Activated CD8-positive, alpha-beta memory T cell treated with anti-CD3 and anti-CD28 coated beads, Interleukin-2, amount 50 U/mL, for 1 hour (primary cell): ENCODE measurements around the gene ACTR1B.
"Not testable (repeated sequence)": the region's sequence is repeated elsewhere in the genome, so short reads cannot be mapped to it uniquely, and the experiment has no call there.

Experiments used
- DNase-seq: peaks from one replicate; pipeline ENCODE4 v3.0.0-alpha.2; 2020; ENCODE audit errors: extremely low read depth

ACTR1B gene

DNA sequence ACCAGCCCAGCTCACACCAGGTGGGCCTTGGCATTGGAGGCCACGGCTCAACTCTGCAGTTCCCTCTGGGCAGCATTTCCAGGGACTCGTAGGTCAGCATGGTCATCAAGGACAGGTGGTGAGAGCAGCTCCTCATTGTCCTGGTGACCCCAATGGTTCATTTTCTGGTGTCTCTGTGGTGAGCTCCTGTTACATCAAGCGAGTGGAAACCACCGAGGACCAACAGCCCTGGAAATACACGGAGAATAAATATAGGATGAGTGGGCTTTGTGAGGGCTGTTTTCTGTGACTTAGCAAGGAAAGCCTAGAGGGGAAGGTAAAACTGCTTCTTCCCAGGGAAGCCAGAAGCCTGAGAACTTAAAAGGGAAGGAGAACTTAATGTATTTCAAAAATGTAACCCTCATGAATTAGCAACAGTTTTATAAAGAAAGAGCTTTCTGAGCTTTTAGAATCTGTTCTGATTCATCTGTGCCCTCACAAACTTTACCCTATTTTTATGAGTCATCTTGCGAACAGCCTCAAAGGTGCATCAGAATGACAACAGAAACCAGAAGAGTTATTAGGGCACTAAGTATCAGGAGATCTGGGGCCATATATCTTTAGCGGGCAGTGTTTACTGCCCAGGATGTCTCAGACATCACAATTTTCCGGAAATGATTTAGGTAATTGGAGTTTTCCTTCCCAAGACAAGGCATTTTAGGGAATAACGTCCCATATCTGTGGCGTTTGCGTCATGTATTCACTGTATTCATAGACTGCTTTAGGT lies 24.4 kb upstream of the ACTR1B start:
- no peak for DNase-seq

DNA sequence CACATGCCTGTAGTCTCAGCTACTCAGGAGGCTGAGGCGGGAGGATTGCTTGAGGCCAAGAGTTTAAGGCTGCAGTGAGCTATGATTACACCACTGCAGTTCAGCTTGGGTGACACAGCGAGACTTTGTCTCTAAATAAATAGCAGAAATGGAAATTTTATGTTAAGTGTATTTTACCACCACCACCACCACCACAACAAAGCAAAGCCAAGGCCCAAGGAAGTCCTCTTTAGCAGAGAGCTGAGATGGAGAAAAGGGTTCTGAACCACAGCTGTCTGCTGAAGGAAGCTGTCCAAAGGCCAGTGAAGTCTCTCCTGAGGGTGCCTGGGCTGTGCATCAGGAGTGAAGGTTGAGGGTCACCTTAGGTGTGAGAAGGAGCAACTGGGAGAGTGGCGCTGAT lies 23.4 kb upstream of the ACTR1B start:
- DNase-seq = not testable (repeated sequence)

DNA sequence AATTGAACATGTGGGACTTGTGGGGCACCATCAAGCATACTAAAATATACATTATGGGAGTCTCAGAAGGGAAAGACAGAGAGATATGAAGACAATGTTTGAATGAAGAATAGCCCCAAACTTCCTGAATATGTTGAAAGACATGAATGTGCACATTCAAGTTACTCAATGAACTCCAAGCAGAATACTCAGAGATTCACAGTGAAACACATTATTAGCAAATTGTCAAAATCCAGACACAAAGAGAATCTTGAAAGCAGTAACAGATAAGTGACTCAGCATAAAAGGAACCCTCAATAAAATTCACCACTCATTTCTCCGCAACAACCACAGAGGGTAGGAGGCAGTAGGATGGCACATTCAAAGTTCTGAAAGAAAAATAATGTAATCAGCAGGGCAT lies 14.5 kb upstream of the ACTR1B start:
- no peak for DNase-seq

DNA sequence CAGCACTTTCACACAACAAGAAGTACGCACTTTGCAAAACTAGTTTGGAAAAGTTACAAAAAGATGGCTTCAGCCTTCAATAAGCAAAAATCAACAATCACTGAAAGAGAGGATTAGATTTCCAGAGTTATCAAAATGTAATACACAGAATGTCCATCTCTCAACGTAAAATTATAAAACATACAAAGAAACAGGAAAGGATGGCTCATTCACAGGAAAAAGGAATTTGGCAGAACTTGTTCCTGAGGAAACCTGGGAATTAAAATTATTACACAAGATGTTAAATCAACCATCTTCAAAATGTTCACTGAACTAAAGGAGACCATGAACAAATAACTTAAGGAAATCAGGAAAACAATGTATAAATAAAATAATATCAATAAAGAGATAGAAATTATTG lies 13.6 kb upstream of the ACTR1B start:
- no peak for DNase-seq

DNA sequence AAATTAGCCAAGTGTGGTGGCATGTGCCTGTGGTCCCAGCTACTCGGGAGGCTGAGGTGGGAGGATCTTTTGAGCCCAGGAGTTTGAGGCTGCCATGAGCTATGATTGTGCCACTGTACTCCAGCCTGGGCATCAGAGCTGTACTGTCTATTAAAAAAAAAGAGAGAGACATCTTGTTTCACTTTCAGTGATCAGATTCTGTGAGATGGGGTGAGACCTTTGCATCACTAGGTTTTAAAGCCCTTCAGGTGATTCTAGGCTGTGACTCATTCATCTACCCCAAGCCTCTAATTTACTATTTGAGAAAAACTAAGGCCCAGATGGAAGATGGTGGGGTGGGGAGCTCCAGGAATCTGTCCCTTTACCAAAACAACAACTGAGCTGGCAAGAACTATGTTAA lies 12.8 kb upstream of the ACTR1B start:
- no peak for DNase-seq

DNA sequence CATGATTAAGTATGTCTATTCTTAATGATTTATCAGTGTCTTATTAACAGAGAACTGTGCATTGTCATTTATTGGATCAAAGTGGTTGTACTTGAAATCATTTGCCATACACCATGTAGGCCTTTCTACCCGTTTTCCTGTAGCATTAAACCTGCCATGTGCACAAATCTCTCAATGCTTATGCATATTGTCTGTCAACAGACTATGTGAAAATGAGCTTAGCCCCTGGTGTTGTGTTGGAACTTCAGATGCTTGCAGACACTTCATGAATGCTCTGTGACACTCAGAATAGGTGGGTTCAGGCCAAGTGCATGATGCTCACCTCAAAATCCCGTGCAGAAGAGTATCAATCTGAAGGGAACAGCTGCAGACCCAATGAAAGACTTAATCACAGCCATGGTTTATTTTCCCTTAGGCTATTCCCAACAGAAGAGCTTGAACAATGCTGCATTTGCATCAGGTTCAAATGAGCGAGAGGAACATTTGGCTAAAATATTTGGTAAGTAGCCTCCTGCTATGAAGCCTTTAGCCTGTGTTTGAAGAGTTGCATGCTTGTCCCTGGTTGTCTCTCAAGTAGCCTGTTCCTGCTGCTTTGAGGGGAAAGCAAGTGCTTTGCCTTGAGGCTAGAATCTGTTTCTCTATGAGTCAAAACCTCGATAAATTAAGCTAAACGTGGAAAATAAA lies 11.7 kb upstream of the ACTR1B start:
- DNase-seq = no peak

DNA sequence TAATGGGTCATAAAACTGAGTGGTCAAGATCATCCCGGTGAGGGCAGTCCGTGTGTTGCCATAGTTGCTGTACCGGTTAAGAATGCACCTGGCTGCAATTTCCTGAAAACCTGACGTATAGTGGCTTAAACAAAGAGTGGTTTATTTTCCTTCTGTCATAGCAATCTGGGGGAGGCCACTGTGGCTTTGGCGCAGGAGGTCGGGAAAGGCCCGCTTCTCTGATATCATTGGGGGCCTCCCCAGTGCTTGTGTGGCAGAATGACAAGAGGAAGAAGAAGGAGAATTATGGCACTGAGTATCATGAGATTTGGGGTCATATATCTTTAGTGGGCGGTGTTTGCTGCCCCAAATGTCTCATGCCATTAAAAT lies 10.1 kb upstream of the ACTR1B start:
- DNase-seq = no peak

DNA sequence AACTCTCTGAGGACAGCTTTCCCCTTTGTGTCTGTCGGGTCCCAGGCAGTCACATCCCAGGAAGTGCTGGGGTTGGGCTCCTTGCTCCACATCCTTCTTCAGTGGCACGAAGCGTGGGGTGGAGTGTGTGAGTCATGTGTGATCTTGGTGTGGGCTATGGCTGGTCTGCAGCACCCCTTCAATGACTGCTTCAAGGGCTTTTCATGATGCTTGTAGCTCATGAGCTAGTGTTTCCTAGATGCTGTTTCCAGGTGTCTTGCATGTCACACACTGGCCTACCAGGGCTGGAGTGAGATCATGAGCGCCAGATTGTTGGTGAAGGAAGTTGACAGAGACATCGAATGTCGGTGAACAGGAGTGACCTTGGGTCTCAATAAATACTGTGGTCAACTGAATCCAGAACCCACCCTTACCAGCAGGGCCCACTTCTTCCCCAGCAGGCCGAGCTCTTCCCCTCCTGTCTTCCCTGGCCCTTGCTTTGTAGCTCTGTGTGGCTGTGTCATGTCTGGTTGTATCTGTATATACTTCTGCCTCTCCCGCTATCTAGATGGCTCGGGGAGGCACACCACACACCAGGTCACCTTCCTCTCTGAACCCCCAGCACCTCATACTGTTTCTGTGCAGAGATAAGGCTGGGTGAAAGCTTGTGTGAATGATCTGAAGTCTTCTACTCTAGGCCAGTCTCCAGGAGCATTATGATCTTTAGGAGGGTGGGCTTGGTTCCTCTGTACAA lies 9.5 kb upstream of the ACTR1B start:
- no peak for DNase-seq

DNA sequence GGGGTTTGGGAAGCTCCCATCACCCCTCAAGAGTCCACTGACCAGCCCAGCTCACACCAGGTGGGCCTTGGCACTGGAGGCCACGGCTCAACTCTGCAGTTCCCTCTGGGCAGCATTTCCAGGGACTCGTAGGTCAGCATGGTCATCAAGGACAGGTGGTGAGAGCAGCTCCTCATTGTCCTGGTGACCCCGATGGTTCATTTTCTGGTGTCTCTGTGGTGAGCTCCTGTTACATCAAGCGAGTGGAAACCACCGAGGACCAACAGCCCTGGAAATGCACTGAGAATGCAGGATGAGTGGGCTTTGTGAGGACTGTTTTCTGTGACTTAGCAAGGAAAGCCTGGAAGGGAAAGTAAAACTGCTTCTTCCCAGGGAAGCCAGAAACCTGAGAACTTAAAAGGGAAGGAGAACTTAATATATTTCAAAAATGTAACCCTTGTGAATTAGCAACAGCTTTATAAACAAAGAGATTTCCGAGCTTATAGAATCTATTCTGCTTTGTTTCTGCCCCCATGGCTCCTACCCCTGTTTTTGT lies 8.8 kb upstream of the ACTR1B start:
- not testable (repeated sequence) for DNase-seq

DNA sequence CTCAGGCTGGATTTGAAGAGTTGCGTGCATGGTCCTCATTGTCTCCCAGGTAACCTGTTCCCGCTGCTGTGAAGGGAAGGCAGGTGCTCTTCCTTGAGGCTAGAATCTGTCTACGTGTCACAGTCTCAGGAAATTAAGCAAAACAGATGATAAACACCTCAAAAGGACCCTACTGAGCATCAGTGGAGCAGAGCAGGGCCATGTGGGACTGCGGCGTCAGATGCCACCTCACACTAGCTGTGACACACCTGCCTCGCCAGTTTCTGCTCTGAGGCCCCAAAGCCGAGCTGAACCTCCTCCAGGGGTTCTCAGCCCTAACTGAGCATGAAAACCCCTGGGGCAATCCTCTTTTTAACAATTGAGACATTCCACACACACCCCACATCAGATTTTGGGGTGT lies 7.7 kb upstream of the ACTR1B start:
- no peak for DNase-seq

DNA sequence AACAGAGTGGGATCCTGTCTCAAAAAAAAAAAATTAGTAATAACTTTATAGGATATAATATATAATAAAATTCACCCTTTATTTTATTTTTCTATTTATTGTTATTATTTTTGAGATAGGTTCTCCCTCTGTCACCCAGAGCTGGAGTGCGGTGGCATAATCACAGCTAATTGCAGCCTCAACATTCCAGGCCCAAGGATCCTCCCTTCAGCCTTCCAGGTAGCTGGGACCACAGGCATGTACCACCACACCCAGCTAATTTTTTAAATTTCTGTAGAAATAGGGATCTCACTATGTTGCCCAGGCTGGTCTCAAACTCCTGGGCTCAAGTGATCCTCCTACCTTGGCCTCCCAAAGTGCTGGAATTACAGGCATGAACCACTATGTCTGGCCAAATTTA lies 6.6 kb upstream of the ACTR1B start:
- DNase-seq = no peak

DNA sequence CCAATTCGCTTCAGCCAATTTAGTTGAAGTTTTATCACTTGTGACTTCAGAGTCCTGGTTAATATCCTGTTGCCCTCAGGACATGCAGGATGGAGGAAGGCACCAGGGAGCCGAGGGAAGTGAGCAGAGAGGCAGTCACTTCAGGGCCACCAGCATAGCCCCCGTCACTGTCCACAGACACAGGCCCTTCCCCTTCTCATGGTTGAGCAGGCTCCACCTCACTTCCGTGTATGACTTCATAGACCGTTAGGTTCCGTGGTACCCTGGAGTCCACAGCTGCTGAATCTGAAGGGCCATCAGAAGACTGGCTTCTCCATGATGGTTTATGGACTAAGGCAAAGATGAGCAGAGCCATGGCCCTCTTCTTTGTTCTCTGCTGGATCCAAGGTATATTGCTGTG lies 5.6 kb upstream of the ACTR1B start, which contains the start of gene C2orf92:
Gene C2orf92 (plus strand): TSS at position 266 of the 400 bp plus-strand sequence. CDS start 76 bp downstream, at position 342.
- DNase-seq = no peak

DNA sequence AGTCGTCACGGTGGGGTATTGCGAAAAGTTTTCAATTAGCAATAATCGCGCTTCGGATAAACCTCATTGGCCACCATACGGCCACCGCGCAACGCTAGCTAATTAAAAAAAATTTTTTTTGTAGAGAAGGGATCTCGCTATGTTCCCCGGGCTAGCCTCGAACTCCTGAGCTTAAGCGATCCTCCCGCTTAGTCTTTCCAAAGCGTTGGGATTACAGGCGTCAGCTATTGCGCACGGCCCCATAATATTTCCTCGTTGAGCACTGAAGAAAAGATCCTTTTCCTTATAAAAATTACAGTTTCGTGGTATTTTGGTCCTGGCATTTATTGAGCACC lies 759 bp upstream of the ACTR1B start:
- no peak for DNase-seq

DNA sequence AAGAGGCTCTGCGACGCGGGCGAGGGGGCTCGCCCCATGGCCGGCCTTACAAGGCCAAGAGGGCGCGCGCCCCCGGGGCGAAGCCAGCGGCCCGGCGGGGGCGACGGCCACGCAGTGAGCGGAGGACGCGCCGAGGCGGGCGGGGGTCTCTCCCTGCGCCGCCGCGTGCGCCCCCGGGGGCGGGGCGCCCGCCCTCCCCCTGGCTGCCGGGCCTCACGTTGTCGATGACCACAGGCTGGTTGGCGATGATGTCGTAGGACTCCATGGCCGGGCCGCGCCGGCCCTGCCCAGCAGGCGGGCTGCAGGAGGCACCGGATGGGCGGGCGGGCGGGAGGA lies 250 bp downstream of the ACTR1B start:
- no peak for DNase-seq

DNA sequence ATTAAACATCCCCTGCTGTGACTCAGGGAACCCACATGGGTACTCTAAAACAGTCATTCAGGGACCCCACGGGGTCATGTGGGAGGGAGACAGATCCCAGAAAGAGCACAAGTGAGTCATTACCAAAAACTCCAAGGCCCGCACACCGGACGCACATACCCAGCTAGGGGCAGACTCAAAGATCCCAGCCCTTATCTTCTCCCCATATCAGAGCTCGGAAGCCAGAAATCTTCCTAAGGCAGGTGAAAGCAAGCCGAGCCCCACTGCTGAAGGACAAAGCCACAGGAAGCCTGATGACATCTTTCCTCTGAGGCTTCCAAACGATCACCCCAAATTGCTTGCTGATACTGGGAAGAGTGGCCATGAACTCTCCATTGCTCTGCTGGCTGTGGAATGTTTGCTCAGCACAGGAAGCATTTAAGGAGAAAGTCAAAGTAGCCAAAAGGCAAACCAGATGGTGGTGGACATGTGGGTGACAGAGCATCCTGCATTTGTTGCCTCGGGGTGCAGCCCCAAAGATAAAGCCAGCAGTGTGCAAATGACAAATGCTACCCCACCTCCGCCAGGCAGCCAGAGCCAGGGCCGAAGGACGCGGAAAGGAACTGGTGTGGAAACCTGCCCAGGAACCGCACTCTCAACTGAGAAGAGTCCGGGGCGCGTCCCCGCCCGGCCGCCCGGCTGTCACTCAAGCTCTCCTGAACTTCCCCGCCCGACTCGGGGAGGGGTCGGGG lies 784 bp downstream of the ACTR1B start:
- no peak for DNase-seq

DNA sequence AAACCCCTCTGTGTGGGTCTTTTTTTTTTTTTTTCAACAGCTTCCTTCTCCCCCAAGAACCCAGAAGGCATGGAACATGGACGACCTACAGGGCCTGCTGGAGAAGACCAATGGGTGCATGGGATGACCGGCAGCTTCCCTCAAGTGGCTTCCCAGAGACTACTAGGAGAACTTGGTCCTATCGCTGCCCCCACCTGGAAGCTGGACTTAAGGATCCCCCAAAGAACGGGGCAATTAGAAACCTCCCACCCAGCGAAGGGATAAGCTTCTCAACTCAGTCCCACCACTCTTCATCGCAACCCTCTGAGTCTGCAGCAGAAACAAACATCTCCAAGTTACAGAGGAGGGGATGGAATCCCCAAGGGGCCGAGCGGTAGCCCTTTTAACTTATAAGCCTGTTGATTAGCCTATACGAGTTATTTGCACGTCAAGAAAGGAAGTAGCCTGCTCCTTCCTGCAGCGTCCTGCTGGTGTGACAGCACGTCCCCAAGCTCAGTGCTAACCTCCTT lies 1.4 kb downstream of the ACTR1B start:
- peak; percentile 39 for DNase-seq

DNA sequence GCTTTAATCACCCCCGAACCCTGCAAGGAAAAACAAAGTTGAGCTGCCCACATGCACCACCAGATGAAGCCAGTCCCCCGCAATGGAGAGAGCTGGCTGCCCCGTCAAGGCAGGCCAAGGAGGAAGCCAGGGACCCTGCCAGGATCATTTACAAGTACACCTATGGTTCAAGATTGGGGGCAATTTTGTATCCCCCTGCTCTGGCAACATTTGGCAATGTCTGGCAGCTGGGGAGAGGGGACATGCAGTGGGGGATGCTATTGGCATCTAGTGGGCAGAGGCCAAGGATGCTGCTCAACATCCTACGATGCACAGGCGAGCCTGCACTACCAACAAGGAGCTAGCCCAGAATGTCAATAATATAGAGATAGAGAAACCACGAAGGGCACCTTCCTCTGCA lies 1.9 kb downstream of the ACTR1B start:
- DNase-seq = no peak

DNA sequence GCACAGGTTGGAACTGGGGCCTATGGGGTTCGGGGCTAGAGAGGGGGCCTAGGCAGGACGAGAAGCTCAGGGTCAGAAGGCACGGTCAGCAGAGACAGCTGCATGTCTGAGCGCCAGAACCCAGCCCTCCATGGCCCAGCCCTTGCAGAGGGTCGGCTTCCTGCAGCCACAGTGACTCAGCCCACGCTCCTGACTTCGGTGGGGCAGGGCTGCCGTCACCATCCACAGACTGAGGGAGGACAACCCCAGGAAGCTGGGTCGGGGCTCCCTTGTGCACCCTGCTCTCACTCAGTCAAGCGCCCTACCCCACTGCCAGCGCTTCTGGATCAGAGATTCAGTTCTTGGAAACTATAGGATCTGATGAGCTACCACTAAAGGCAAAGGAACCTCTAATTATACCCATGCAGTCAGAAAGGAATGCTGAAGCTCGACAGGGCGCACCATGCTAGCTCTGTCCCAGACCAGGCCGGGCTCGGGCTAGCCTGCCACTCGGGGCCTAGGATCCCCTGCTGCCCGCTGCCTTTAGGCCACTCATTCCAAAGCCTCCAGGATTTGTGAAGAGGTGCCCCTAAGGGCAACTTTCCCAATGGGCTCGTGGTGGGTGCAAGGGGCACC lies 3.0 kb downstream of the ACTR1B start:
- no peak for DNase-seq

DNA sequence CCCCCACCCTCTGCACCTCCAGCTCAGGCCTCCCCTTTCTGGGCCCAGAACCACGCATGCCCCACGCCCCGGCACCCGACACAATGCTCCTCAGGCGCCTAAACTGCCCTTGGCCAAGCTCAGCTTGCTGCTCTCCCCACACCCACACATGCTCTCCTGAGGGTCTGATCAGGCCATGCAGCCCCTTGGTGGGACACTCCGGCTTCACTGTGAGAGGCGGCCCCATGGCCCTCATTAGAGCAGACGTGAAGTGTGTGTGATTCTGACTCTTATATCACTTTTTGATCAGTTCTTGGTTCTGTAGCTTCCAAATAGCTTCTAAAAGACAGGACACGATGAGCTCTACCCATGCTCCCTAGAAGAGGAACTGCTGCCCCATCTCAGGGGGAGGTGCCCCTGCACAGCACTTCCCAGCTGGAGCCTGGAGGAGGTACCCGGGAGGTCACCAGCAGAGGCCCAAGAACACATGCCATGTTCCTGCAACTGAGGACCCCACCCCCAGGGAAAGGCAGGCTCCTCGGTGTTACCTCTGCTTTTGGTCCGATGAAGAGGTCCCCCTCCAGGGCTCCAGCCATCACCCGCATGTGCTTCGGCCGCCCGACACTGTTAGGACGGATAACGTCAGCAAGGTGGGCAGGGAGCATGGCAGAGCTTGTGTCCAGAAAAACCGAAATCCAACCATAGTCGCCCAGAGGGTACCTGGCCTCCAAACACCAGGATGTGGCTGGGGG lies 3.6 kb downstream of the ACTR1B start:
- no peak for DNase-seq

DNA sequence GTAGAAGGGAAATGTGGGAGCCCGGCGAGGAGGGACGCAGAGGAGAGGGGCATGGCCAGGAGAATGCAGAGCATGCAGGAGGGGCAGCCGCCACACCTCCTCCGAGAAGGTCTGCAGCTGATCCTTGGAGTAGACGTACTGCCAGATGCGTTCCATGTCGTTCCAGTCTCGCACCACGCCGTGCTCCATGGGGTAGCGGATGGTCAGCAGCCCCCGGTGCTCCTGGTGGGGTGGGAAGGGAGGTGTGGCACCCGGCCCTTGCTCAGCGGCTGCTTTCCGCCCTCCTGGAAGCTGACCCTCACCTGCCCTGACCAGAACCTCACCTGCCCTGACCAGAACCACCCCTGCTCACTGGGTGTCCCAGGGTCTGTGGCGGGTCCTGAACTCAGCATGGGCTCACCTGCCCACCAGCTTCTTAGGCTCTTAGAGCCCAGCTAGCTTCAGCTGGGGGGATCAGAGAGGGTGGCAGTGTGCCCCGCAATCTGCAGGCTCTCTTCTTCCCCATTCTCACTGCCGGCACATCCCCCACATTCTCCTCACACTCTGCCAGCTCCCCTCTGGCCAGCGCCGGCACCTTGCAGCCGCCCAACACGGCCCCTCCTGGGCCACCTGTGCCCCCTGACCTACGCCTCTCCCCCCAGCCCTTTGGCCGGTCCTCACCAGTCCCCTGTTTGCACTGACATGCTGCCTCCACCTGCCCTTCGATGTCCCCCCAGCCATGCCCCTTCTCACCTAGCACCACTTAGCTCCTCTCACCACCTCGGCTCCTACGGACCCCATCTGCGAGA lies 4.4 kb downstream of the ACTR1B start:
- DNase-seq = no peak
